Measurements from ENCODE around the gene CEMIP. TPM values are rescaled to one million over a fixed set of nuclear protein-coding genes. Genes with fewer than 3 reads are reported as not detected.

CEMIP gene
- total RNA-seq, 2 experiments from 2014 or later: not detected

DNA sequence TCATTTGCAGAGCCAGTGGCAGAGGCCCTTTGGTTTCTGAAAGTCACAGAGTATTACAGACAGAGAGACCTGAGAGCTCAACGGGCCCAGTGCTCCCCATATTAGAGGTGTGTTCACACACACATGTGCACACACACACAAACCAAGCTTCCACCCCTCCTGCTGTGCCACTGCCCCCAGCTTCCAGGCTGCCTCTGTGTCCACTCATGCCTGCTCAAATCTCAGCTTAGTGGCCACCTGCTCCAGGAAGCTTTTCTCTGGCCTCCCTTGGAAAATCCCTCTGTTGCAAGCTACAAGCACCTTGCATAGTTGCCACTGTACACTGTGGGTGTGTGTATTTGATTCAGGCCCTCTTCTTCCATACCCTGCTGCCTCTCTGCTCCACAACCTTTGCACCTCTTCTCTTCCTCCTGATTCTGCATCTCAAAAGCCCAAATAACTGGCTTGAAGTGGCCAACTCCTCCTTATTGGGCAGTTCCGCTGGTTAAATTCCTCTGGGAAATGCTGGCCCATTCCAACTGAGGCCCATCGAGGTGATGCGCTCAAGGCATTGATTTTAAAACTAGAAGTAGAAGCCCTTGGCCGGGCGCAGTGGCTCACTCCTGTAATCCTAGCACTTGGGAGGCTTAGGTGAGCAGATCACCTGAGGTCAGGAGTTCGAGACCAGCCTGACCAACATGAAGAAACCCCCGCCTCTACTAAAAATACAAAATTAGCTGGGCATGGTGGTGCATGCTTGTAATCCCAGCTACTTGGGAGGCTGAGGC, 187.4 kb downstream of the CEMIP start:
- Histone ChIP-seq H3K79me2 (ENCODE audit: insufficient read depth, low read depth, low read length) (no peaks in the 10 kb centered on the region), H4K20me1 (ENCODE audit: insufficient read depth, low read length) (no peaks in the 10 kb centered on the region), H3K4me2 (ENCODE audit: low read length) (no peak overlapping the region), H3K4me1 (ENCODE audit: insufficient read depth, low read length, poor library complexity, severe bottlenecking) (no peaks in the 10 kb centered on the region), H3K9me2 (ENCODE audit: insufficient read depth, low read length) (no peaks in the 10 kb centered on the region), H3K9me3 (ENCODE audit: low read length) (no peaks in the 10 kb centered on the region), H3K36me3 (ENCODE audit: insufficient read depth, low read length) (peaks cover 12% of the 10 kb centered on the region), H2AFZ (ENCODE audit: low read length) (no peak overlapping the region), H3K27ac (ENCODE audit: low read depth, low read length, poor library complexity, severe bottlenecking) (no peak overlapping the region), H3K4me3 (ENCODE audit: low read depth, low read length, poor library complexity, severe bottlenecking) (no peak overlapping the region)
- no TSS peak for BruUV-seq (replicated peaks)
- ChIA-PET POLR2A (no interaction called here), CTCF (ENCODE audit: unreplicated experiment) (no interaction called here)
- DNase-seq (ENCODE audit: low spot score): no peak
- intact Hi-C loops (cut with micrococcal nuclease; ENCODE audit: unreplicated experiment): no loop called here
- TF ChIP-seq, protein P1, sequence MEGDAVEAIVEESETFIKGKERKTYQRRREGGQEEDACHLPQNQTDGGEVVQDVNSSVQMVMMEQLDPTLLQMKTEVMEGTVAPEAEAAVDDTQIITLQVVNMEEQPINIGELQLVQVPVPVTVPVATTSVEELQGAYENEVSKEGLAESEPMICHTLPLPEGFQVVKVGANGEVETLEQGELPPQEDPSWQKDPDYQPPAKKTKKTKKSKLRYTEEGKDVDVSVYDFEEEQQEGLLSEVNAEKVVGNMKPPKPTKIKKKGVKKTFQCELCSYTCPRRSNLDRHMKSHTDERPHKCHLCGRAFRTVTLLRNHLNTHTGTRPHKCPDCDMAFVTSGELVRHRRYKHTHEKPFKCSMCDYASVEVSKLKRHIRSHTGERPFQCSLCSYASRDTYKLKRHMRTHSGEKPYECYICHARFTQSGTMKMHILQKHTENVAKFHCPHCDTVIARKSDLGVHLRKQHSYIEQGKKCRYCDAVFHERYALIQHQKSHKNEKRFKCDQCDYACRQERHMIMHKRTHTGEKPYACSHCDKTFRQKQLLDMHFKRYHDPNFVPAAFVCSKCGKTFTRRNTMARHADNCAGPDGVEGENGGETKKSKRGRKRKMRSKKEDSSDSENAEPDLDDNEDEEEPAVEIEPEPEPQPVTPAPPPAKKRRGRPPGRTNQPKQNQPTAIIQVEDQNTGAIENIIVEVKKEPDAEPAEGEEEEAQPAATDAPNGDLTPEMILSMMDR (conservative IDR thresholded peaks at IDR 0.05; ENCODE audit: low read length): no peak
- TF ChIP-seq EZH2phosphoT487 (IDR thresholded peaks at IDR 0.05; ENCODE audit: borderline replicate concordance, low read depth, low read length): no peak

DNA sequence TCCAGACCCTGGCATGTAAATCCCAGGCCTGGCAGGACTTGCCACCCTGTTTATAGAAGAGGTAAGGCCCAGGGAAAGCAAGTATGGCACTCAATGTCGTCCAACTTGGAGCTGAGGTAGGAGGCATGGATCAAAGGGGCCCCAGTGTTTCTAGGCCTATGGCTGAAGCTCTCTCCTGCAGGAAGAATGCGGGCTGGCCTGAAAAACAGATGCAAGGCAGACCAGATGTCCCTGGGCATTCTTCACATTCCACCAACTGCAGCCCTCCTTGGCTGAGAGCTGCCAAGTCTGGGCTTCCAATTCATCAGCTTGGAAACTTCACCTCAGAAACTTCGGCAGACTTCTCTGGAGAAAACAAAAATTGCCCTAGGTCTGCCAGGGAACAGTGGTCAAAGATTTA, 188.3 kb downstream of the CEMIP start:
- Histone ChIP-seq H2AFZ (ENCODE audit: low read length) (no peak overlapping the region), H4K20me1 (ENCODE audit: insufficient read depth, low read length) (no peaks in the 10 kb centered on the region), H3K4me2 (ENCODE audit: low read length) (no peak overlapping the region), H3K9me2 (ENCODE audit: insufficient read depth, low read length) (no peaks in the 10 kb centered on the region), H3K9me3 (ENCODE audit: low read length) (no peaks in the 10 kb centered on the region), H3K4me1 (ENCODE audit: insufficient read depth, low read length, poor library complexity, severe bottlenecking) (no peaks in the 10 kb centered on the region), H3K27ac (ENCODE audit: low read depth, low read length, poor library complexity, severe bottlenecking) (no peak overlapping the region), H3K36me3 (ENCODE audit: insufficient read depth, low read length) (peaks cover 12% of the 10 kb centered on the region), H3K4me3 (ENCODE audit: low read depth, low read length, poor library complexity, severe bottlenecking) (no peak overlapping the region), H3K79me2 (ENCODE audit: insufficient read depth, low read depth, low read length) (no peaks in the 10 kb centered on the region)
- TF ChIP-seq EZH2phosphoT487 (IDR thresholded peaks at IDR 0.05; ENCODE audit: borderline replicate concordance, low read depth, low read length): no peak
- TF ChIP-seq, protein P1 (conservative IDR thresholded peaks at IDR 0.05; ENCODE audit: low read length): no peak
- intact Hi-C loops (cut with micrococcal nuclease; ENCODE audit: unreplicated experiment): no loop called here
- POLR2A ChIA-PET: interaction anchor here (0.7 kb wide), 1 partner anchor 126 kb away, joined by 3 read pairs; no protein-coding TSS in a partner anchor
- CTCF ChIA-PET (ENCODE audit: unreplicated experiment): no interaction called here
- BruUV-seq (replicated peaks): no TSS peak
- DNase-seq (ENCODE audit: low spot score): no peak

DNA sequence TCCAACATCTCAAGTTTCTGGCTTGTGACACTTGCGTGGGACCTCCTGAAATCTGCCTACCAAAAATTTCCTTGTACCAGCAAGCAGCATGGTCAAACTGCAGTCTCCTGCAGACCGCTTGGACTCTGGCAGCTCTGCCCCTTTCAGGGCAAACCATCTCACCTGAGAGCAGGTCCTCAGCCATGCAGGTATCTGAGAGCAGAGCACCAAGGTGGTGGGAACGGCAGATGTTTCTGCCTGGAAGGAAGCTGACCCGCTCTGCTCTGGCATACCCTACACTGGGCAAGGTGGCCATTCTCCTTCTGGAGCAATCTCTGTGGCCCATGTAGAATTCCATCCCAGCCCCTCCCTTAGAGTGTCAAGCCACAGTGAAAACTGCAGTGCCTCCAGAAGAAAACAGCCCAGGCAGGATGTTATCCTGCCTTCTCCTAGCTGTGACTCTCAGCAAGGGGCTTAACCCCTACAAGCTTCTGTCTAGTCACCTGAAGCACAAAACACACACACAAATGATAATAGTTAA, 188.9 kb downstream of the CEMIP start:
- Histone ChIP-seq H3K4me3 (ENCODE audit: low read depth, low read length, poor library complexity, severe bottlenecking) (no peak overlapping the region), H3K36me3 (ENCODE audit: insufficient read depth, low read length) (peaks cover 12% of the 10 kb centered on the region), H3K4me1 (ENCODE audit: insufficient read depth, low read length, poor library complexity, severe bottlenecking) (no peaks in the 10 kb centered on the region), H3K4me2 (ENCODE audit: low read length) (no peak overlapping the region), H3K27ac (ENCODE audit: low read depth, low read length, poor library complexity, severe bottlenecking) (no peak overlapping the region), H3K9me3 (ENCODE audit: low read length) (no peaks in the 10 kb centered on the region), H3K9me2 (ENCODE audit: insufficient read depth, low read length) (no peaks in the 10 kb centered on the region), H4K20me1 (ENCODE audit: insufficient read depth, low read length) (no peaks in the 10 kb centered on the region), H2AFZ (ENCODE audit: low read length) (no peak overlapping the region), H3K79me2 (ENCODE audit: insufficient read depth, low read depth, low read length) (no peaks in the 10 kb centered on the region)
- DNase-seq (ENCODE audit: low spot score): no peak
- POLR2A ChIA-PET: interaction anchor here (0.7 kb wide), 1 partner anchor 125 kb away, joined by 3 read pairs; no protein-coding TSS in a partner anchor
- intact Hi-C loops (cut with micrococcal nuclease; ENCODE audit: unreplicated experiment): no loop called here
- BruUV-seq (replicated peaks): no TSS peak
- CTCF ChIA-PET (ENCODE audit: unreplicated experiment): no interaction called here
- TF ChIP-seq, protein P1 (conservative IDR thresholded peaks at IDR 0.05; ENCODE audit: low read length): no peak
- TF ChIP-seq EZH2phosphoT487 (IDR thresholded peaks at IDR 0.05; ENCODE audit: borderline replicate concordance, low read depth, low read length): no peak

Measured in OCI-LY7 (cell line).